SK-N-SH (cell line): ENCODE measurements around the gene UTP11. TPM values are rescaled to one million over a fixed set of nuclear protein-coding genes. Genes with fewer than 3 reads are reported as not detected.

ENCODE experiments used
- CTCF ChIA-PET: fragments of 300-600, 350-600 bp; formaldehyde crosslinking; extraction: SDS; loops from one replicate; lab custom pipeline; 2021; lab: Yijun Ruan, JAX
- POLR2A ChIA-PET: fragments of 350-600 bp; sonication (Branson Sonifier 250); formaldehyde crosslinking; extraction: SDS; loops from one replicate; lab custom pipeline; 2020; ENCODE audit warnings: antibody characterized with exemption, inconsistent platforms; lab: Yijun Ruan, JAX
- DNase-seq: peaks from one replicate; pipeline ENCODE4 v3.0.0; 2012
- H2AFZ ChIP-seq: fragments of 200-600 bp; sonication (generic); 2 replicates; pipeline ENCODE4 v1.8.1; 2016; ENCODE audit warnings: antibody characterized with exemption, mild to moderate bottlenecking, low read depth
- H3F3A ChIP-seq: fragments of 200-600 bp; sonication (generic); replicated peaks from 2 replicates; pipeline ENCODE3; 2016; ENCODE audit warnings: antibody characterized with exemption, mild to moderate bottlenecking; ENCODE audit not compliant: insufficient read depth
- H3K27ac ChIP-seq, 2 experiments: fragments of 200-500 bp in 1 of 2; fragments of 200-600 bp in 1 of 2; sonication (Bioruptor generic) in 1 of 2; sonication (generic), shearing (Covaris generic) in 1 of 2; 2 replicates each; pipeline versions ENCODE4 v1.5.1 to v1.6.1; 2014 to 2016; ENCODE audit warnings: low read depth in 2 of 2, inconsistent platforms in 1 of 2, low read length in 1 of 2, mild to moderate bottlenecking in 1 of 2, mixed read lengths in 1 of 2
- H3K27me3 ChIP-seq: fragments of 200-600 bp; sonication (generic), shearing (Covaris generic); 2 replicates; pipeline ENCODE4 v1.6.1; 2016; ENCODE audit warnings: mixed run types; ENCODE audit not compliant: insufficient read depth
- H3K36me3 ChIP-seq, 2 experiments: fragments of 200-500 bp in 1 of 2; fragments of 200-600 bp in 1 of 2; sonication (Bioruptor generic) in 1 of 2; sonication (generic) in 1 of 2; replicated peaks in 1 of 2; 2 replicates each; pipeline versions ENCODE3 to v1.5.1; 2014 to 2016; ENCODE audit warnings: low read length in 1 of 2, mild to moderate bottlenecking in 1 of 2; ENCODE audit not compliant: insufficient read depth in 2 of 2, control insufficient read depth in 1 of 2
- H3K4me1 ChIP-seq, 2 experiments: fragments of 200-500 bp in 1 of 2; fragments of 200-600 bp in 1 of 2; sonication (Bioruptor generic) in 1 of 2; sonication (generic), shearing (Covaris generic) in 1 of 2; 2 replicates each; pipeline versions ENCODE4 v1.5.1 to v1.6.1; 2014 to 2016; ENCODE audit warnings: low read depth in 1 of 2, low read length in 1 of 2, mixed run types in 1 of 2; ENCODE audit not compliant: insufficient read depth in 2 of 2, control insufficient read depth in 1 of 2
- H3K4me2 ChIP-seq: fragments of 200-600 bp; sonication (generic), shearing (Covaris generic); 2 replicates; pipeline ENCODE4 v1.6.1; 2017; ENCODE audit warnings: mixed run types
- H3K4me3 ChIP-seq, 2 experiments: fragments of 200-500 bp in 1 of 2; fragments of 200-600 bp in 1 of 2; sonication (Bioruptor generic) in 1 of 2; sonication (generic), shearing (Covaris generic) in 1 of 2; 2 replicates each; pipeline versions ENCODE4 v1.5.1 to v1.8.1; 2014 to 2016; ENCODE audit warnings: low read depth in 2 of 2, inconsistent platforms in 1 of 2, low read length in 1 of 2, mild to moderate bottlenecking in 1 of 2, mixed read lengths in 1 of 2, moderate library complexity in 1 of 2
- H3K79me2 ChIP-seq: fragments of 200-600 bp; sonication (generic); 2 replicates; pipeline ENCODE4 v1.8.1; 2017; ENCODE audit warnings: mild to moderate bottlenecking; ENCODE audit not compliant: insufficient read depth
- H3K9ac ChIP-seq: fragments of 200-600 bp; sonication (generic); 2 replicates; pipeline ENCODE4 v1.6.1; 2017; ENCODE audit warnings: mixed run types
- H3K9me2 ChIP-seq: fragments of 200-600 bp; sonication (generic); 2 replicates; pipeline ENCODE4 v1.6.1; 2017; ENCODE audit warnings: mixed run types
- H3K9me3 ChIP-seq: fragments of 200-600 bp; sonication (generic); 2 replicates; pipeline ENCODE4 v1.6.1; 2017; ENCODE audit warnings: mixed run types, mild to moderate bottlenecking, moderate library complexity
- H4K20me1 ChIP-seq: fragments of 200-600 bp; sonication (generic); 2 replicates; pipeline ENCODE4 v1.6.1; 2017; ENCODE audit warnings: mild to moderate bottlenecking, mixed run types; ENCODE audit not compliant: insufficient read depth
- CHD2 ChIP-seq: fragments of 150-350 bp; IDR thresholded peaks from 2 replicates; pipeline ENCODE4 v1.6.1; 2018; ENCODE audit warnings: low read length; ENCODE audit not compliant: partially characterized antibody
- FOXM1 ChIP-seq: IDR thresholded peaks from 2 replicates; pipeline ENCODE4 v1.4.0; 2012; ENCODE audit warnings: low read depth, mild to moderate bottlenecking
- JUND ChIP-seq: IDR thresholded peaks from 2 replicates; pipeline ENCODE4 v1.4.0; 2012
- MEF2A ChIP-seq: IDR thresholded peaks from 2 replicates; pipeline ENCODE4 v1.4.0; 2012; ENCODE audit warnings: low read depth, borderline replicate concordance
- RAD21 ChIP-seq: IDR thresholded peaks from 2 replicates; pipeline ENCODE4 v1.6.1; 2012; ENCODE audit warnings: mild to moderate bottlenecking, low read length
- RCOR1 ChIP-seq: fragments of 150-350 bp; IDR thresholded peaks from 2 replicates; pipeline ENCODE4 v1.6.1; 2017; ENCODE audit warnings: antibody characterized with exemption, low read length
- RXRA ChIP-seq: IDR thresholded peaks from 2 replicates; pipeline ENCODE4 v1.4.0; 2012; ENCODE audit warnings: low read depth, mild to moderate bottlenecking, borderline replicate concordance
- TAF1 ChIP-seq: IDR thresholded peaks from 2 replicates; pipeline ENCODE4 v1.6.1; 2012; ENCODE audit warnings: low read depth, mild to moderate bottlenecking, low read length, moderate library complexity, borderline replicate concordance
- TEAD4 ChIP-seq: IDR thresholded peaks from 2 replicates; pipeline ENCODE4 v1.4.0; 2012; ENCODE audit warnings: mild to moderate bottlenecking, borderline replicate concordance; ENCODE audit not compliant: insufficient read depth
- WGBS: methylation state at CpG from one replicate; pipeline ENCODE4 v1.1.6; 2017; ENCODE audit warnings: low lambda C conversion rate; 5-methylcytosine and 5-hydroxymethylcytosine counted together
- polyA plus RNA-seq, 3 experiments: library from polyadenylated mRNA; depleted of rRNA; stranded (reverse); fragments of >200 nt; gene quantifications; 2 replicates each; pipeline ENCODE4 v1.2.3, GENCODE V29; 2012
- TF ChIP-seq, protein P1 (sequence below): IDR thresholded peaks from 2 replicates; pipeline ENCODE4; 2012
- TF ChIP-seq, protein P2 (sequence below): IDR thresholded peaks from 2 replicates; pipeline ENCODE4 v1.4.0; 2012; ENCODE audit warnings: low read depth
- TF ChIP-seq, protein P3 (sequence below): fragments of 150-350 bp; IDR thresholded peaks from 2 replicates; pipeline ENCODE4 v1.6.1; 2017; ENCODE audit warnings: antibody characterized with exemption, low read length, low read depth, borderline replicate concordance
- TF ChIP-seq, protein P4 (sequence below): IDR thresholded peaks from 2 replicates; pipeline ENCODE4 v1.4.0; 2012; ENCODE audit warnings: low read depth, borderline replicate concordance
- TF ChIP-seq, protein P5 (sequence below): fragments of 150-350 bp; IDR thresholded peaks from 2 replicates; pipeline ENCODE4 v1.6.1; 2016; ENCODE audit warnings: mild to moderate bottlenecking, low read depth, low read length
- TF ChIP-seq, protein P6 (sequence below): IDR thresholded peaks from 2 replicates; pipeline ENCODE4 v1.4.0; 2012; ENCODE audit warnings: low read depth, borderline replicate concordance
- TF ChIP-seq, protein P7 (sequence below): IDR thresholded peaks from 2 replicates; pipeline ENCODE4 v1.6.1; 2012; ENCODE audit warnings: mild to moderate bottlenecking, low read depth, low read length, moderate library complexity

Gene UTP11
- polyA plus RNA-seq, 1 of the 3 experiments (the other 2 are of a cell fraction): 26.8 TPM

DNA sequence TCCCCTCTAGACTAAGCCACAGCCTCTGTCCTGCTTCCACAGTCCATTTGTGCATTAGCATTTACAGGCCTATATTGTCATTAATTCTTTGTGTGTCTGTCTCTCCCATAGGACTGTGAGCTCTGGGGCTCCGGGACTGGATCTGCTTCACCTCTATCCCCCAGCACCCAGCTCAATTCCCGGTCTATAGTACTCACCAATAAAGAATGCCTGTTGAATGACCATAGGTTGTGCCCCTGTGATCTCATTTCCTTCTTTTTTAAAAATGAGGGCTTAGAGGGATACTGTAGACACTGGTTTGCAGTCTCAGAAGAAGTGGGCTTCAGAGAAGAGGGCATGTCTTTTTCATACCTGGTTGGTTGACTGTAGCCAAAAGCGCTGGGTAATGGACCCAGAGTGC lies 42.9 kb downstream of the UTP11 start:
- 42% methylated on average over 3 of the region's 3 CpGs for WGBS
- Histone ChIP-seq H3K9me3 (no peaks in the 10 kb centered on the region), H3K27ac (no peak overlapping the region), H3K9me2 (no peaks in the 10 kb centered on the region), H3K4me2 (no peak overlapping the region), H3K36me3 (no peaks in the 10 kb centered on the region), H3K27me3 (peaks cover 19% of the 10 kb centered on the region; the same call in 1 of the 2 replicates), H3F3A (no peaks in the 10 kb centered on the region), H4K20me1 (no peaks in the 10 kb centered on the region), H3K9ac (no peak overlapping the region), H3K79me2 (no peaks in the 10 kb centered on the region)
- ChIA-PET CTCF (interaction anchor here (0.7 to 2.0 kb wide), 3 partner anchors 14 to 26 kb away, joined by 4 to 9 read pairs (median 4); no protein-coding TSS in a partner anchor), POLR2A (interaction anchor here (0.6 kb wide), 1 partner anchor 217 kb away, joined by 3 read pairs; no protein-coding TSS in a partner anchor)
- DNase-seq: no peak
- TF ChIP-seq RXRA (no peak), TAF1 (no peak), RCOR1 (no peak), CHD2 (no peak), RAD21 (no peak), MEF2A (no peak), FOXM1 (no peak), JUND (no peak), TEAD4 (no peak)
- TF ChIP-seq, protein P1, sequence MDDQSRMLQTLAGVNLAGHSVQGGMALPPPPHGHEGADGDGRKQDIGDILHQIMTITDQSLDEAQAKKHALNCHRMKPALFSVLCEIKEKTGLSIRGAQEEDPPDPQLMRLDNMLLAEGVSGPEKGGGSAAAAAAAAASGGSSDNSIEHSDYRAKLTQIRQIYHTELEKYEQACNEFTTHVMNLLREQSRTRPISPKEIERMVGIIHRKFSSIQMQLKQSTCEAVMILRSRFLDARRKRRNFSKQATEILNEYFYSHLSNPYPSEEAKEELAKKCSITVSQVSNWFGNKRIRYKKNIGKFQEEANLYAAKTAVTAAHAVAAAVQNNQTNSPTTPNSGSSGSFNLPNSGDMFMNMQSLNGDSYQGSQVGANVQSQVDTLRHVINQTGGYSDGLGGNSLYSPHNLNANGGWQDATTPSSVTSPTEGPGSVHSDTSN: no peak
- TF ChIP-seq, protein P2, sequence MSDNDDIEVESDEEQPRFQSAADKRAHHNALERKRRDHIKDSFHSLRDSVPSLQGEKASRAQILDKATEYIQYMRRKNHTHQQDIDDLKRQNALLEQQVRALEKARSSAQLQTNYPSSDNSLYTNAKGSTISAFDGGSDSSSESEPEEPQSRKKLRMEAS: no peak
- TF ChIP-seq, protein P3, sequence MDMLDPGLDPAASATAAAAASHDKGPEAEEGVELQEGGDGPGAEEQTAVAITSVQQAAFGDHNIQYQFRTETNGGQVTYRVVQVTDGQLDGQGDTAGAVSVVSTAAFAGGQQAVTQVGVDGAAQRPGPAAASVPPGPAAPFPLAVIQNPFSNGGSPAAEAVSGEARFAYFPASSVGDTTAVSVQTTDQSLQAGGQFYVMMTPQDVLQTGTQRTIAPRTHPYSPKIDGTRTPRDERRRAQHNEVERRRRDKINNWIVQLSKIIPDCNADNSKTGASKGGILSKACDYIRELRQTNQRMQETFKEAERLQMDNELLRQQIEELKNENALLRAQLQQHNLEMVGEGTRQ: no peak
- TF ChIP-seq, protein P4, sequence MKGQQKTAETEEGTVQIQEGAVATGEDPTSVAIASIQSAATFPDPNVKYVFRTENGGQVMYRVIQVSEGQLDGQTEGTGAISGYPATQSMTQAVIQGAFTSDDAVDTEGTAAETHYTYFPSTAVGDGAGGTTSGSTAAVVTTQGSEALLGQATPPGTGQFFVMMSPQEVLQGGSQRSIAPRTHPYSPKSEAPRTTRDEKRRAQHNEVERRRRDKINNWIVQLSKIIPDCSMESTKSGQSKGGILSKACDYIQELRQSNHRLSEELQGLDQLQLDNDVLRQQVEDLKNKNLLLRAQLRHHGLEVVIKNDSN: no peak
- TF ChIP-seq, protein P5, sequence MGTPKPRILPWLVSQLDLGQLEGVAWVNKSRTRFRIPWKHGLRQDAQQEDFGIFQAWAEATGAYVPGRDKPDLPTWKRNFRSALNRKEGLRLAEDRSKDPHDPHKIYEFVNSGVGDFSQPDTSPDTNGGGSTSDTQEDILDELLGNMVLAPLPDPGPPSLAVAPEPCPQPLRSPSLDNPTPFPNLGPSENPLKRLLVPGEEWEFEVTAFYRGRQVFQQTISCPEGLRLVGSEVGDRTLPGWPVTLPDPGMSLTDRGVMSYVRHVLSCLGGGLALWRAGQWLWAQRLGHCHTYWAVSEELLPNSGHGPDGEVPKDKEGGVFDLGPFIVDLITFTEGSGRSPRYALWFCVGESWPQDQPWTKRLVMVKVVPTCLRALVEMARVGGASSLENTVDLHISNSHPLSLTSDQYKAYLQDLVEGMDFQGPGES: no peak
- TF ChIP-seq, protein P6, sequence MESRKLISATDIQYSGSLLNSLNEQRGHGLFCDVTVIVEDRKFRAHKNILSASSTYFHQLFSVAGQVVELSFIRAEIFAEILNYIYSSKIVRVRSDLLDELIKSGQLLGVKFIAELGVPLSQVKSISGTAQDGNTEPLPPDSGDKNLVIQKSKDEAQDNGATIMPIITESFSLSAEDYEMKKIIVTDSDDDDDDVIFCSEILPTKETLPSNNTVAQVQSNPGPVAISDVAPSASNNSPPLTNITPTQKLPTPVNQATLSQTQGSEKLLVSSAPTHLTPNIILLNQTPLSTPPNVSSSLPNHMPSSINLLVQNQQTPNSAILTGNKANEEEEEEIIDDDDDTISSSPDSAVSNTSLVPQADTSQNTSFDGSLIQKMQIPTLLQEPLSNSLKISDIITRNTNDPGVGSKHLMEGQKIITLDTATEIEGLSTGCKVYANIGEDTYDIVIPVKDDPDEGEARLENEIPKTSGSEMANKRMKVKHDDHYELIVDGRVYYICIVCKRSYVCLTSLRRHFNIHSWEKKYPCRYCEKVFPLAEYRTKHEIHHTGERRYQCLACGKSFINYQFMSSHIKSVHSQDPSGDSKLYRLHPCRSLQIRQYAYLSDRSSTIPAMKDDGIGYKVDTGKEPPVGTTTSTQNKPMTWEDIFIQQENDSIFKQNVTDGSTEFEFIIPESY: no peak
- TF ChIP-seq, protein P7, sequence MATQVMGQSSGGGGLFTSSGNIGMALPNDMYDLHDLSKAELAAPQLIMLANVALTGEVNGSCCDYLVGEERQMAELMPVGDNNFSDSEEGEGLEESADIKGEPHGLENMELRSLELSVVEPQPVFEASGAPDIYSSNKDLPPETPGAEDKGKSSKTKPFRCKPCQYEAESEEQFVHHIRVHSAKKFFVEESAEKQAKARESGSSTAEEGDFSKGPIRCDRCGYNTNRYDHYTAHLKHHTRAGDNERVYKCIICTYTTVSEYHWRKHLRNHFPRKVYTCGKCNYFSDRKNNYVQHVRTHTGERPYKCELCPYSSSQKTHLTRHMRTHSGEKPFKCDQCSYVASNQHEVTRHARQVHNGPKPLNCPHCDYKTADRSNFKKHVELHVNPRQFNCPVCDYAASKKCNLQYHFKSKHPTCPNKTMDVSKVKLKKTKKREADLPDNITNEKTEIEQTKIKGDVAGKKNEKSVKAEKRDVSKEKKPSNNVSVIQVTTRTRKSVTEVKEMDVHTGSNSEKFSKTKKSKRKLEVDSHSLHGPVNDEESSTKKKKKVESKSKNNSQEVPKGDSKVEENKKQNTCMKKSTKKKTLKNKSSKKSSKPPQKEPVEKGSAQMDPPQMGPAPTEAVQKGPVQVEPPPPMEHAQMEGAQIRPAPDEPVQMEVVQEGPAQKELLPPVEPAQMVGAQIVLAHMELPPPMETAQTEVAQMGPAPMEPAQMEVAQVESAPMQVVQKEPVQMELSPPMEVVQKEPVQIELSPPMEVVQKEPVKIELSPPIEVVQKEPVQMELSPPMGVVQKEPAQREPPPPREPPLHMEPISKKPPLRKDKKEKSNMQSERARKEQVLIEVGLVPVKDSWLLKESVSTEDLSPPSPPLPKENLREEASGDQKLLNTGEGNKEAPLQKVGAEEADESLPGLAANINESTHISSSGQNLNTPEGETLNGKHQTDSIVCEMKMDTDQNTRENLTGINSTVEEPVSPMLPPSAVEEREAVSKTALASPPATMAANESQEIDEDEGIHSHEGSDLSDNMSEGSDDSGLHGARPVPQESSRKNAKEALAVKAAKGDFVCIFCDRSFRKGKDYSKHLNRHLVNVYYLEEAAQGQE: no peak
- TF ChIP-seq, all 33 proteins: peak for 0
- Histone ChIP-seq H3K4me1 (peaks cover 0 to 3% of the 10 kb centered on the region in 2 experiments; a peak in 2 of 4 replicates), H3K4me3 (no peak overlapping the region), H2AFZ (no peak overlapping the region)
